Parathyroid adenoma (tissue), 2 donors: ENCODE data around the gene NR1H4.

Experiments used
- H2AFZ ChIP-seq: fragments of 300-600 bp; sonication (generic); one replicate; pipeline ENCODE4 v1.7.0; 2017; ENCODE audit warnings: antibody characterized with exemption, mild to moderate bottlenecking
- H3K27ac ChIP-seq: fragments of 300-600 bp; sonication (generic); one replicate; pipeline ENCODE4 v1.7.0; 2017
- H3K27me3 ChIP-seq: fragments of 300-600 bp; sonication (generic); one replicate; pipeline ENCODE4 v1.7.0; 2017; ENCODE audit warnings: low read length; ENCODE audit not compliant: control insufficient read depth, insufficient read depth
- H3K36me3 ChIP-seq: fragments of 300-600 bp; sonication (generic); one replicate; pipeline ENCODE4 v1.7.0; 2017; ENCODE audit warnings: low read length; ENCODE audit not compliant: control insufficient read depth, insufficient read depth
- H3K4me1 ChIP-seq: fragments of 300-600 bp; sonication (generic); one replicate; pipeline ENCODE4 v1.7.0; 2017; ENCODE audit warnings: control low read depth
- H3K4me2 ChIP-seq: fragments of 300-600 bp; sonication (generic); one replicate; pipeline ENCODE4 v1.7.0; 2017; ENCODE audit warnings: low read length
- H3K4me3 ChIP-seq: fragments of 300-600 bp; sonication (generic); one replicate; pipeline ENCODE4 v1.7.0; 2017; ENCODE audit warnings: low read depth, low read length
- H3K79me2 ChIP-seq: fragments of 300-600 bp; sonication (generic); one replicate; pipeline ENCODE4 v1.7.0; 2017; ENCODE audit warnings: control low read depth
- H3K9ac ChIP-seq: fragments of 300-600 bp; sonication (generic); one replicate; pipeline ENCODE4 v1.7.0; 2017; ENCODE audit warnings: mild to moderate bottlenecking
- H3K9me3 ChIP-seq: fragments of 300-600 bp; sonication (generic); one replicate; pipeline ENCODE4 v1.7.0; 2017; ENCODE audit warnings: low read length; ENCODE audit not compliant: control insufficient read depth
- TF ChIP-seq, protein P1 (sequence below): fragments of 300-600 bp; sonication (generic); IDR thresholded peaks from one replicate; pipeline ENCODE4 v1.7.0; 2017; ENCODE audit warnings: antibody characterized with exemption, mild to moderate bottlenecking
- donor health status: primary hyperparathyroidism.

The NR1H4 gene

DNA sequence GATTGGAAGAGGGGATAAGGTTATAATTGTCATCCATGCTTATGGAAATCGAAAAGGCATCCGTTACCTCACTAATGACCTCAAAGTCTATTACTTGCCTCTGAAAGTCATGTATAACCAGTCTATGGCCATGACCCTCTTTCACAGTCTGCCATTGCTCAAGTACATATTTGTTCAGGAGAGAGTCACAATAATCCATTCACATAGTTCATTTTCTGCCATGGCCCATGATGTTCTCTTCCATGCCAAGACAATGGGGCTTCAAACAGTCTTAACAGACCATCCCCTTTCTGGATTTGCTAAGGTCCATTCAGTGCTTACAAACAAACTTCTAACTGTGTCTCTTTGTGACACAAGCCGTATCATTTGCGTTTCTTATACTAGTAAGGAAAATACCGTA lies 105.3 kb downstream of the NR1H4 start:
- no peaks in the 10 kb centered on the region for H3K36me3 ChIP-seq
- TF ChIP-seq, protein P1, sequence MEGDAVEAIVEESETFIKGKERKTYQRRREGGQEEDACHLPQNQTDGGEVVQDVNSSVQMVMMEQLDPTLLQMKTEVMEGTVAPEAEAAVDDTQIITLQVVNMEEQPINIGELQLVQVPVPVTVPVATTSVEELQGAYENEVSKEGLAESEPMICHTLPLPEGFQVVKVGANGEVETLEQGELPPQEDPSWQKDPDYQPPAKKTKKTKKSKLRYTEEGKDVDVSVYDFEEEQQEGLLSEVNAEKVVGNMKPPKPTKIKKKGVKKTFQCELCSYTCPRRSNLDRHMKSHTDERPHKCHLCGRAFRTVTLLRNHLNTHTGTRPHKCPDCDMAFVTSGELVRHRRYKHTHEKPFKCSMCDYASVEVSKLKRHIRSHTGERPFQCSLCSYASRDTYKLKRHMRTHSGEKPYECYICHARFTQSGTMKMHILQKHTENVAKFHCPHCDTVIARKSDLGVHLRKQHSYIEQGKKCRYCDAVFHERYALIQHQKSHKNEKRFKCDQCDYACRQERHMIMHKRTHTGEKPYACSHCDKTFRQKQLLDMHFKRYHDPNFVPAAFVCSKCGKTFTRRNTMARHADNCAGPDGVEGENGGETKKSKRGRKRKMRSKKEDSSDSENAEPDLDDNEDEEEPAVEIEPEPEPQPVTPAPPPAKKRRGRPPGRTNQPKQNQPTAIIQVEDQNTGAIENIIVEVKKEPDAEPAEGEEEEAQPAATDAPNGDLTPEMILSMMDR: no peak
- H3K4me1 ChIP-seq: peaks cover 4% of the 10 kb centered on the region
- H3K4me2 ChIP-seq: no peak overlapping the region
- H2AFZ ChIP-seq: no peak overlapping the region
- H3K9me3 ChIP-seq: no peaks in the 10 kb centered on the region
- no peaks in the 10 kb centered on the region for H3K79me2 ChIP-seq
- H3K9ac ChIP-seq: no peak overlapping the region
- H3K27me3 ChIP-seq: no peaks in the 10 kb centered on the region
- no peak overlapping the region for H3K4me3 ChIP-seq
- no peak overlapping the region for H3K27ac ChIP-seq

DNA sequence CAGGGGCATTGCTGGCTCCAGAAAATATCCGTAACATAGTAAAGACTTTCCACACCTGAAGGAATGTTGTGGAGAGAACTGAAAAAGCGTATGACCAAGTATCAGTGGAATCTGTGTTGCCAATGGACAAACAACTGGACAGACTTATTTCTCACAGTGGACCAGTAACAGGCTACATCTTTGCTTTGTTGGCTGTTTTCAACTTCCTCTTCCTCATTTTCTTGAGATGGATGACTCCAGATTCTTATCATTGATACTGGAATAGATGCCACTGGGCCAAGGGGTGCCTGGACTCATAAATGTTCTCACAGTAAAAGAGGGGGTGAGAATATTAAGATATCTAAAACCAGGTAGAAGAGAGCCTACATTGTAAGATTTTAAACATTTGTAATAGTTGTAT lies 106.2 kb downstream of the NR1H4 start:
- no peaks in the 10 kb centered on the region for H3K36me3 ChIP-seq
- H3K4me3 ChIP-seq: no peak overlapping the region
- no peak overlapping the region for H3K9ac ChIP-seq
- TF ChIP-seq, protein P1: no peak
- H3K4me2 ChIP-seq: no peak overlapping the region
- no peaks in the 10 kb centered on the region for H3K9me3 ChIP-seq
- no peaks in the 10 kb centered on the region for H3K27me3 ChIP-seq
- H3K79me2 ChIP-seq: no peaks in the 10 kb centered on the region
- H3K4me1 ChIP-seq: no peaks in the 10 kb centered on the region
- H3K27ac ChIP-seq: no peak overlapping the region
- H2AFZ ChIP-seq: no peak overlapping the region

DNA sequence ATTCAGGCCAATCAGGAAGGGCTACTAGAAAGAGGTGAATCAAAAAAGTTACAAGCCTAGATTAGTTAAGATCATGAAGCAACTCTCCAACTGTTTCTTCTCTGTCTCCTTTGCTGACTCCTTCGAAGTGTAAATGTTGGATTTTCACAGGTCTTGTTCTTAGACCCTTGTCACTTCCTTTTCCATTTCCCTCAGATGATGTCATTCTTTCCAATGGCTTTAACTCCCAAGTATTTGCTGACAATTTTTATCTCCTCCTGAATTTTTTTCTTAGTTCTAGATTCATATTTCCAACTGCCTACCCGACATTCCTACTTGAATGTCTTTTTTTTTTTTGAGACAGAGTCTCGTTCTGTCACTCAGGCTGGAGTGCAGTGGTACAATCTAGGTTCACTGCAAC lies 110.6 kb downstream of the NR1H4 start:
- H3K27me3 ChIP-seq: no peaks in the 10 kb centered on the region
- H3K79me2 ChIP-seq: no peaks in the 10 kb centered on the region
- no peak overlapping the region for H3K27ac ChIP-seq
- TF ChIP-seq, protein P1: no peak
- no peak overlapping the region for H3K4me3 ChIP-seq
- no peaks in the 10 kb centered on the region for H3K9me3 ChIP-seq
- no peak overlapping the region for H3K4me2 ChIP-seq
- no peak overlapping the region for H3K9ac ChIP-seq
- no peaks in the 10 kb centered on the region for H3K4me1 ChIP-seq
- no peak overlapping the region for H2AFZ ChIP-seq
- no peaks in the 10 kb centered on the region for H3K36me3 ChIP-seq

DNA sequence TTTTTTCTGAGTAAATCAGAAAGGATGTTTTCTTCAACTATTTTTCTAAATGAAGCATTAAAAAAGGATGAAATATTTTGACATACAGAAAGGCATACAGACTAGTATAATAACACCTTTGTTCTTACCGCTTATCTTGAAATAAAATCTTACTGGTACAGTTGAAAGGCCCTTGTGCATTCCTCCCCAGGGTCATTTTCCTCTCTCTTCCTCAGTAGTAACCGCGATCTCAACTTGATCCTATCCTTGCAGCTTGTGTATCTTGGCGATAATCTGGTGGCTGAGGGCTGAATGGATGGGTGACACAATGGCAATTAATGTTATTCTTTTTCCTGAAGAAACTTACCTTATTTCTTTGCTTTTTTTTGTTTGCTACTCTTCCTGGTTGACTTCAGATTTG lies 118.3 kb downstream of the NR1H4 start:
- no peaks in the 10 kb centered on the region for H3K79me2 ChIP-seq
- no peak overlapping the region for H3K4me2 ChIP-seq
- no peak overlapping the region for H3K27ac ChIP-seq

DNA sequence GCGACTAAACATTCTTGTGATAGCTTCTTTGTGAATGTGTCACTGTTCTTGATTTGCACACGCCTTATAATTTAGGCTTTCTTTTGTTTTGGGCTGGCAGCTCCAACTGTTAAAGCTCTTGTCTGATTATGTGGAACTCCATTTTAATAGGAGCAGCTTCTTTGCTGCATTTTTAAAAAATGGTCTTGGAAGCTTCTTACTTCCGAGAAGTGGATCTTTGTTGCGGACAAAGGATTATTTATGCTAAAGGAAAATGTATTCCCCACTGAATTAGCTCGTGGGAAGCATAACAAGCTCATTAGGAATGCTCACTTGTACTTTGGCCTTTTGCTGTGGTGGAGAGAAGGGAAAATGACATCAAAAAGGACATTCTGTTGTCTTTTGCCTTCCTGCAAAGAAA lies 119.8 kb downstream of the NR1H4 start:
- H3K4me3 ChIP-seq: no peak overlapping the region

More for the DNA sequence above, 118.3 kb downstream of the NR1H4 start:
- H3K27me3 ChIP-seq: no peaks in the 10 kb centered on the region
- TF ChIP-seq, protein P1: no peak
- no peaks in the 10 kb centered on the region for H3K36me3 ChIP-seq
- no peaks in the 10 kb centered on the region for H3K4me1 ChIP-seq
- H3K9me3 ChIP-seq: no peaks in the 10 kb centered on the region
- no peak overlapping the region for H2AFZ ChIP-seq
- no peak overlapping the region for H3K4me3 ChIP-seq
- H3K9ac ChIP-seq: no peak overlapping the region

More for the DNA sequence above, 119.8 kb downstream of the NR1H4 start:
- Histone ChIP-seq H3K36me3 (no peaks in the 10 kb centered on the region), H3K9ac (no peak overlapping the region), H3K27ac (no peak overlapping the region), H3K4me1 (no peaks in the 10 kb centered on the region), H3K27me3 (no peaks in the 10 kb centered on the region), H2AFZ (no peak overlapping the region), H3K4me2 (no peak overlapping the region), H3K79me2 (no peaks in the 10 kb centered on the region), H3K9me3 (no peaks in the 10 kb centered on the region)
- TF ChIP-seq, protein P1: no peak
